HL-60 (cell line): ENCODE data around the gene KLHL40.

ENCODE experiments used
- GABPA ChIP-seq: IDR thresholded peaks from 2 replicates; pipeline ENCODE4 v1.6.1; 2012; ENCODE audit warnings: low read depth
- POLR2AphosphoS5 ChIP-seq: IDR thresholded peaks from 2 replicates; pipeline ENCODE4 v1.6.1; 2012; ENCODE audit warnings: low read depth
- SPI1 ChIP-seq: IDR thresholded peaks from 2 replicates; pipeline ENCODE4 v1.6.1; 2012; ENCODE audit warnings: low read depth, mild to moderate bottlenecking, borderline replicate concordance
- TF ChIP-seq, protein P1 (sequence below): IDR thresholded peaks from one replicate; pipeline ENCODE4 v1.5.1; 2011; ENCODE audit warnings: low read length, control low read depth, inconsistent platforms; ENCODE audit not compliant: insufficient read depth

DNA sequence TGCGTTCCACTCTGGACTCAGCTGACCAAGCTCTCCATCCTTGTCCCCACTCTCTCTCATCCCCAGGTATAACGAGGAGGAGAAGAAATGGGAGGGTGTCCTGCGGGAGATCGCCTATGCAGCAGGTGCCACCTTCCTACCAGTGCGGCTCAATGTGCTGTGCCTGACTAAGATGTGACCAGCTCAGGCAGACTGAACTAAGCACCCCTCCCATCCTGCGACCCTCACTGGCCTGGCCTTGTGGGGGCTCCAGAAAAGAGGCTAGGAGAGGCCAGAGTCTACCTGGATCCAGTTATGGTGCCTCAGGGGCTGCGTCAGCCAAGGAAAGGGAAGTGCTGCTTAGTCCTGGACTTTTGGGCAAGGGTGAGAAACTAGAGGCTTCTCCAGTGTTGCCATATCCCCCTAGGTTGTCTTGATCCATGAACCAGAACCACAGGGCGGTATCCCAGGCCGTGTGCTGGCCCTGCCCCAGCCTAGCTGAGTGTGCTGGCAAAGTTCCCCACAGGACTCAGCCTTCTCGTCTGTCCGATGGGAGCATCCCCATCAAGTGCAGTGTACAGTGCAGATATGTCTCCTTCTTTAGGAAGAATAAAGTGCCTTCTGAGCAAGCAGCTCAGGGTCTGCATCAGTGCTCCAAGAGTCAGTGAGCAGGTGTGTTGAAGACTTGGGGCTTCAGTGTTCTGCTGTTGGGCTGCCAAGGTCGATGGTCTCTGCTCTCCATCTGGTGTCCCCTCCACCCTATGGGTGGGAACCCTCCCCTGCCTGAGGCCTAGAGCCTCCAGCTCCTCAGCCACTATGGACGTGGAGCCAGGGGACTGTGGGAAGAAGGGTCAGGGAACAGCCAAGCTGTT, 6.7 kb downstream of the KLHL40 start:
- TF ChIP-seq, protein P1, sequence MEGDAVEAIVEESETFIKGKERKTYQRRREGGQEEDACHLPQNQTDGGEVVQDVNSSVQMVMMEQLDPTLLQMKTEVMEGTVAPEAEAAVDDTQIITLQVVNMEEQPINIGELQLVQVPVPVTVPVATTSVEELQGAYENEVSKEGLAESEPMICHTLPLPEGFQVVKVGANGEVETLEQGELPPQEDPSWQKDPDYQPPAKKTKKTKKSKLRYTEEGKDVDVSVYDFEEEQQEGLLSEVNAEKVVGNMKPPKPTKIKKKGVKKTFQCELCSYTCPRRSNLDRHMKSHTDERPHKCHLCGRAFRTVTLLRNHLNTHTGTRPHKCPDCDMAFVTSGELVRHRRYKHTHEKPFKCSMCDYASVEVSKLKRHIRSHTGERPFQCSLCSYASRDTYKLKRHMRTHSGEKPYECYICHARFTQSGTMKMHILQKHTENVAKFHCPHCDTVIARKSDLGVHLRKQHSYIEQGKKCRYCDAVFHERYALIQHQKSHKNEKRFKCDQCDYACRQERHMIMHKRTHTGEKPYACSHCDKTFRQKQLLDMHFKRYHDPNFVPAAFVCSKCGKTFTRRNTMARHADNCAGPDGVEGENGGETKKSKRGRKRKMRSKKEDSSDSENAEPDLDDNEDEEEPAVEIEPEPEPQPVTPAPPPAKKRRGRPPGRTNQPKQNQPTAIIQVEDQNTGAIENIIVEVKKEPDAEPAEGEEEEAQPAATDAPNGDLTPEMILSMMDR: no peak
- TF ChIP-seq POLR2AphosphoS5 (no peak), GABPA (no peak), SPI1 (no peak)
